ENCODE results near the gene MTHFR. TPM values are rescaled to one million over a fixed set of nuclear protein-coding genes. Genes with fewer than 3 reads are reported as not detected.

MTHFR gene
- total RNA-seq, 1 donor from 2014 or later = 47.9 TPM

- Histone ChIP-seq H3K4me1 (peaks cover 70% of the 10 kb centered on the region), H3K27ac (peak overlapping the region; percentile 99)
- intact Hi-C loops (cut with DNase I) = no loop called here
Observed at GRCh38 chr1:11786168-11786567, 19.6 kb downstream of the MTHFR start.

GRCh38 chr1:11784993-11785769, 20.6 kb downstream of the MTHFR start:
- Histone ChIP-seq H3K27ac (peak overlapping the region; percentile 54), H3K36me3 (no peaks in the 10 kb centered on the region), H3K4me3 (peak overlapping the region; percentile 27 to 39), H3K4me1 (peaks cover 60% of the 10 kb centered on the region), H3K9me3 (no peaks in the 10 kb centered on the region), H3K27me3 (no peaks in the 10 kb centered on the region)
- TF ChIP-seq, protein P1, sequence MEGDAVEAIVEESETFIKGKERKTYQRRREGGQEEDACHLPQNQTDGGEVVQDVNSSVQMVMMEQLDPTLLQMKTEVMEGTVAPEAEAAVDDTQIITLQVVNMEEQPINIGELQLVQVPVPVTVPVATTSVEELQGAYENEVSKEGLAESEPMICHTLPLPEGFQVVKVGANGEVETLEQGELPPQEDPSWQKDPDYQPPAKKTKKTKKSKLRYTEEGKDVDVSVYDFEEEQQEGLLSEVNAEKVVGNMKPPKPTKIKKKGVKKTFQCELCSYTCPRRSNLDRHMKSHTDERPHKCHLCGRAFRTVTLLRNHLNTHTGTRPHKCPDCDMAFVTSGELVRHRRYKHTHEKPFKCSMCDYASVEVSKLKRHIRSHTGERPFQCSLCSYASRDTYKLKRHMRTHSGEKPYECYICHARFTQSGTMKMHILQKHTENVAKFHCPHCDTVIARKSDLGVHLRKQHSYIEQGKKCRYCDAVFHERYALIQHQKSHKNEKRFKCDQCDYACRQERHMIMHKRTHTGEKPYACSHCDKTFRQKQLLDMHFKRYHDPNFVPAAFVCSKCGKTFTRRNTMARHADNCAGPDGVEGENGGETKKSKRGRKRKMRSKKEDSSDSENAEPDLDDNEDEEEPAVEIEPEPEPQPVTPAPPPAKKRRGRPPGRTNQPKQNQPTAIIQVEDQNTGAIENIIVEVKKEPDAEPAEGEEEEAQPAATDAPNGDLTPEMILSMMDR (IDR thresholded peaks at IDR 0.05) = peak; percentile 35 to 80 (median 55)
- TF ChIP-seq POLR2AphosphoS5 (IDR thresholded peaks at IDR 0.05; ENCODE audit: insufficient read depth in 1 of 2, low read depth in 1 of 2) (peak in 1 of 2 donors; percentile 64), POLR2A (IDR thresholded peaks at IDR 0.05) (no peak)
- DNase-seq (ENCODE audit: extremely low spot score in 2 of 2) = no peak
- intact Hi-C loops (cut with DNase I) = no loop called here

More at GRCh38 chr1:11786168-11786567, 19.6 kb downstream of the MTHFR start:
- no peaks in the 10 kb centered on the region for H3K27me3 ChIP-seq
- TF ChIP-seq, protein P1 (IDR thresholded peaks at IDR 0.05) = no peak
- no peak for TF ChIP-seq POLR2AphosphoS5 (IDR thresholded peaks at IDR 0.05; ENCODE audit: insufficient read depth in 1 of 2, low read depth in 1 of 2)
- TF ChIP-seq POLR2A (IDR thresholded peaks at IDR 0.05) = no peak
- no peaks in the 10 kb centered on the region for H3K36me3 ChIP-seq
- H3K9me3 ChIP-seq = no peaks in the 10 kb centered on the region
- DNase-seq (ENCODE audit: extremely low spot score in 2 of 2) = no peak
- no peak overlapping the region for H3K4me3 ChIP-seq

GRCh38 chr1:11784256-11784992, 21.3 kb downstream of the MTHFR start:
- intact Hi-C loops (cut with DNase I) = no loop called here

DNA sequence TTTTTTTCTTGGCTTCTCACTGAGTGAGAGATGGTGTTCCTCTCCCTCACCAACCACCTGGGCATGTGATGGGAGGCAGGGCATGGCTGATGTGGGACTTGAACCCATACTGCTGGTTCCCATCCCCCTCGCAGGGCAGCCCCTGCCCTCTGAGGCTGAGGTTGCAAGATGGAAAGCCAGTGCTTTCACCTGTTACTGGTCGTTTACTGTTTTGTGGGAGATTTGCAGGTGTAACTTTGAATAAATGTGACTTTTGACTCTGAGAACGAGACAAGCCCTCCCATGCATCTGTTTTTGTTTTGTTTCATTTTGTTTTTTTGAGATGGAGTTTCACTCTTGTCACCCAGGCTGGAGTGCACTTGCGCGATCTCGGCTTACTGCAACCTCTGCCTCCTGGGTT, 22.2 kb downstream of the MTHFR start:
- peaks cover 44% of the 10 kb centered on the region for H3K4me1 ChIP-seq
- no peaks in the 10 kb centered on the region for H3K9me3 ChIP-seq
- H3K4me3 ChIP-seq = no peak overlapping the region
- no peak for DNase-seq (ENCODE audit: extremely low spot score in 2 of 2)
- no peak overlapping the region for H3K27ac ChIP-seq
- intact Hi-C loops (cut with DNase I) = no loop called here
- no peaks in the 10 kb centered on the region for H3K36me3 ChIP-seq
- TF ChIP-seq, protein P1 (IDR thresholded peaks at IDR 0.05) = no peak
- TF ChIP-seq POLR2A (IDR thresholded peaks at IDR 0.05) (no peak), POLR2AphosphoS5 (IDR thresholded peaks at IDR 0.05; ENCODE audit: insufficient read depth in 1 of 2, low read depth in 1 of 2) (no peak)
- no peaks in the 10 kb centered on the region for H3K27me3 ChIP-seq

More at GRCh38 chr1:11784256-11784992, 21.3 kb downstream of the MTHFR start:
- Histone ChIP-seq H3K9me3 (no peaks in the 10 kb centered on the region), H3K4me3 (peak overlapping the region; percentile 27 to 39), H3K36me3 (no peaks in the 10 kb centered on the region), H3K27ac (peak overlapping the region; percentile 54), H3K4me1 (peaks cover 53% of the 10 kb centered on the region), H3K27me3 (no peaks in the 10 kb centered on the region)
- TF ChIP-seq POLR2AphosphoS5 (IDR thresholded peaks at IDR 0.05; ENCODE audit: insufficient read depth in 1 of 2, low read depth in 1 of 2) (no peak), POLR2A (IDR thresholded peaks at IDR 0.05) (no peak)
- TF ChIP-seq, protein P1 (IDR thresholded peaks at IDR 0.05) = no peak
- DNase-seq (ENCODE audit: extremely low spot score in 2 of 2) = no peak

Data from vagina (tissue), 2 donors.